Chondrocyte (in vitro differentiated cells): ENCODE results near the gene PROK1. TPM values are rescaled to one million over a fixed set of nuclear protein-coding genes. Genes with fewer than 3 reads are reported as not detected.

Source experiments
- DNase-seq: peaks from one replicate; pipeline ENCODE4 v3.0.0; 2021; ENCODE audit warnings: mixed read lengths, low spot score
- H3K27ac Mint-ChIP-seq: one replicate; pipeline ENCODE4 v1.8.0; 2021; ENCODE audit warnings: mild to moderate bottlenecking, moderate library complexity, mixed read lengths; ENCODE audit not compliant: unreplicated experiment
- H3K27me3 Mint-ChIP-seq: 2 replicates; pipeline ENCODE4 v1.8.0; 2021; ENCODE audit warnings: low read depth, mixed read lengths
- H3K36me3 Mint-ChIP-seq: 2 replicates; pipeline ENCODE4 v1.8.0; 2021; ENCODE audit warnings: low read depth, mixed read lengths
- H3K4me1 Mint-ChIP-seq: 2 replicates; pipeline ENCODE4 v1.8.0; 2021; ENCODE audit warnings: low read depth, mild to moderate bottlenecking, mixed read lengths
- H3K4me3 Mint-ChIP-seq: one replicate; pipeline ENCODE4 v1.8.0; 2021; ENCODE audit warnings: mild to moderate bottlenecking, moderate library complexity, mixed read lengths; ENCODE audit not compliant: unreplicated experiment
- H3K9me3 Mint-ChIP-seq: 2 replicates; pipeline ENCODE4 v1.8.0; 2021; ENCODE audit warnings: low read depth, mixed read lengths
- CTCF ChIP-seq: fragments of 200-600 bp; sonication (generic); IDR thresholded peaks from 2 replicates; pipeline ENCODE4 v1.5.0; 2021; ENCODE audit warnings: antibody characterized with exemption, mild to moderate bottlenecking, moderate library complexity
- total RNA-seq: library from RNA; stranded (reverse); gene quantifications from 3 replicates; pipeline ENCODE4 v1.2.1, GENCODE V29; 2021

Gene PROK1
- total RNA-seq, 1 donor from 2014 or later: not detected

GRCh38 chr1:110477967-110478640 is 27.2 kb downstream of the PROK1 start:
- Mint-ChIP-seq H3K27me3 (peaks cover 24% of the 10 kb centered on the region), H3K9me3 (no peaks in the 10 kb centered on the region), H3K27ac (no peak overlapping the region), H3K36me3 (peaks cover 2% of the 10 kb centered on the region), H3K4me3 (no peak overlapping the region), H3K4me1 (no peaks in the 10 kb centered on the region)
- no peak for TF ChIP-seq CTCF
- DNase-seq: no peak

- no peak overlapping the region for H3K4me3 Mint-ChIP-seq
- H3K27ac Mint-ChIP-seq: no peak overlapping the region
- H3K27me3 Mint-ChIP-seq: peaks cover 24% of the 10 kb centered on the region
- H3K36me3 Mint-ChIP-seq: peaks cover 2% of the 10 kb centered on the region
- no peak for TF ChIP-seq CTCF
- no peaks in the 10 kb centered on the region for H3K4me1 Mint-ChIP-seq
- no peak for DNase-seq
- no peaks in the 10 kb centered on the region for H3K9me3 Mint-ChIP-seq
Observed at GRCh38 chr1:110478886-110479285, 27.9 kb downstream of the PROK1 start.

- no peaks in the 10 kb centered on the region for H3K4me1 Mint-ChIP-seq
- peaks cover 31% of the 10 kb centered on the region for H3K27me3 Mint-ChIP-seq
- H3K4me3 Mint-ChIP-seq: no peak overlapping the region
- DNase-seq: no peak
- peaks cover 2% of the 10 kb centered on the region for H3K36me3 Mint-ChIP-seq
- no peaks in the 10 kb centered on the region for H3K9me3 Mint-ChIP-seq
- no peak overlapping the region for H3K27ac Mint-ChIP-seq
- TF ChIP-seq CTCF: no peak
Observed at GRCh38 chr1:110480356-110481096, 29.6 kb downstream of the PROK1 start.

GRCh38 chr1:110481968-110482623 is 31.1 kb downstream of the PROK1 start:
- H3K4me1 Mint-ChIP-seq: no peaks in the 10 kb centered on the region
- DNase-seq: no peak
- H3K9me3 Mint-ChIP-seq: no peaks in the 10 kb centered on the region
- no peak overlapping the region for H3K27ac Mint-ChIP-seq
- no peak for TF ChIP-seq CTCF
- no peak overlapping the region for H3K4me3 Mint-ChIP-seq
- peaks cover 31% of the 10 kb centered on the region for H3K27me3 Mint-ChIP-seq
- peaks cover 2% of the 10 kb centered on the region for H3K36me3 Mint-ChIP-seq

GRCh38 chr1:110482662-110483307 is 31.8 kb downstream of the PROK1 start:
- TF ChIP-seq CTCF: no peak
- Mint-ChIP-seq H3K4me3 (no peak overlapping the region), H3K9me3 (no peaks in the 10 kb centered on the region), H3K27me3 (peaks cover 31% of the 10 kb centered on the region), H3K27ac (no peak overlapping the region), H3K4me1 (no peaks in the 10 kb centered on the region), H3K36me3 (peaks cover 2% of the 10 kb centered on the region)
- DNase-seq: no peak
